ENCODE results near the gene MMEL1. TPM values are rescaled to one million over a fixed set of nuclear protein-coding genes. Genes with fewer than 3 reads are reported as not detected.

Gene MMEL1
- total and polyA plus RNA-seq, 4 experiments from 2014 or later = 0.67 to 8.1 (median 3.2) TPM

DNA sequence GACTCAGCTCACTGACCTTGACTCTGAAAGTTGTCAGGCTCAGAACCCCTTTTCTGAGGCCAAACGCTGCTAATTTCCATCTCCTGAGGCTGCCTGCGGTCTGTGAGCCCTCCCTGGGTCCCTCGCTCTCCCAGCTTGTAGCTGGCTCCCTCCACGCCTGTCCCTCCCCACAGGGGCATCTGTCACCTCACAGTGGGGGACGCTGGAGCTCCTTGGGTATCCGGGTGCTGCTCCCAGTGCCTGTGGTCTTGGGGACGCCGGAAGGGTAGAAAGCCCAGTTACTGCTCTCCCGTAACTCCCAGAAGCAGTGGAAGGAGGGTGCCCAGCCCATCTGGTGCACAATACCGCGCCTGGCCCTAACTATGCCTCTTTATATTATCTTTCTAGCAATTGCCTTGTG lies 13.0 kb upstream of the MMEL1 start:
- Histone ChIP-seq H3K9me3 (ENCODE audit: control insufficient read depth in 1 of 2, low read length in 2 of 2) (peaks cover 0 to 6% of the 10 kb centered on the region in 2 donors), H3K36me3 (ENCODE audit: insufficient read depth, low read length) (no peaks in the 10 kb centered on the region), H3K27ac (ENCODE audit: low read depth, low read length) (no peak overlapping the region), H3K27me3 (ENCODE audit: insufficient read depth, low read length) (peaks cover 1% of the 10 kb centered on the region), H3K4me1 (ENCODE audit: insufficient read depth, low read length) (peaks cover 16% of the 10 kb centered on the region), H3K4me3 (ENCODE audit: low read length in 2 of 2) (no peak overlapping the region)
- Mint-ChIP-seq H3K36me3 (peaks cover 5 to 10% of the 10 kb centered on the region in 2 donors), H3K27ac (peak overlapping the region in 2 of 7 donors; percentile 73 to 75), H3K9me3 (peaks cover 0 to 26% (median 17%) of the 10 kb centered on the region in 8 donors), H3K4me1 (peaks cover 2 to 16% (median 9%) of the 10 kb centered on the region in 4 donors), H3K4me3 (peak overlapping the region in 2 of 8 donors; percentile 20 to 40), H3K27me3 (peaks cover 0 to 2% of the 10 kb centered on the region in 2 donors)
- no peak for DNase-seq
- ChIA-PET CTCF (ENCODE audit: partially characterized antibody) (no interaction called here), POLR2A (ENCODE audit: partially characterized antibody) (interaction anchor here (1.3 to 1.7 kb wide), 2 partner anchors 60 to 89 kb away, joined by 5 read pairs; partner anchors contain the start of gene TNFRSF14)
- intact Hi-C loops (cut with micrococcal nuclease) = no loop called here

DNA sequence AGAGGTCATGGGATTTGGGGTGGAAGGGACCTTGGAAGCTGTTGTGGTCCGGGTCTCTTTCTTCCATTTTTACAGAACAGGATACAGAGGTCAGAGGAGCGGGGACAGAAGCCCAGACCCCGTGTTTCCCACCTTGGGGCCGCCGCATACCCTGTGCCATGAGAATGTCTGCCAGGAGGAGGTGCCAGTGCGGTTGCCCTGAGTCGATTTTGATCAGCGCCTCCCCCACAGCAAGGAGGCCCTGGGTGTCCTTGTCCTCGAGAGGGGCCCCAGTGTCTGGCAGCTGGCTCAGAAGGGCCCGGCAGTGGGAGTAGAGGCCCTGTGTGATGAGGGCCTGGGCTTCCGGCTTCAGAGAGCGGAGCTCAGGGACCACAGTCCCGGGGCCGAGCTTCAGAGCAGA lies 12.3 kb upstream of the MMEL1 start:
- intact Hi-C loops (cut with micrococcal nuclease) = no loop called here
- H3K9me3 ChIP-seq (ENCODE audit: control insufficient read depth in 1 of 2, low read length in 2 of 2) = peaks cover 0 to 6% of the 10 kb centered on the region in 2 donors
- H3K27me3 ChIP-seq (ENCODE audit: insufficient read depth, low read length) = no peaks in the 10 kb centered on the region
- DNase-seq = no peak
- ChIA-PET POLR2A (ENCODE audit: partially characterized antibody) (interaction anchor here (1.7 kb wide), 1 partner anchor 89 kb away, joined by 5 read pairs; the partner anchor contains the start of gene TNFRSF14), CTCF (ENCODE audit: partially characterized antibody) (no interaction called here)
- peaks cover 16% of the 10 kb centered on the region for H3K4me1 ChIP-seq (ENCODE audit: insufficient read depth, low read length)
- Mint-ChIP-seq H3K4me1 (peaks cover 2 to 16% (median 9%) of the 10 kb centered on the region in 4 donors), H3K9me3 (peaks cover 0 to 26% (median 17%) of the 10 kb centered on the region in 8 donors), H3K27me3 (no peaks in the 10 kb centered on the region), H3K4me3 (no peak overlapping the region), H3K36me3 (peaks cover 5 to 10% of the 10 kb centered on the region in 2 donors), H3K27ac (peak overlapping the region in 1 of 7 donors; percentile 16)
- no peaks in the 10 kb centered on the region for H3K36me3 ChIP-seq (ENCODE audit: insufficient read depth, low read length)
- H3K4me3 ChIP-seq (ENCODE audit: low read length in 2 of 2) = no peak overlapping the region
- no peak overlapping the region for H3K27ac ChIP-seq (ENCODE audit: low read depth, low read length)

- no peak for DNase-seq
- peaks cover 0 to 26% (median 17%) of the 10 kb centered on the region in 8 donors for H3K9me3 Mint-ChIP-seq
Observed at GRCh38 chr1:2644591-2645101, 11.8 kb upstream of the MMEL1 start.

DNA sequence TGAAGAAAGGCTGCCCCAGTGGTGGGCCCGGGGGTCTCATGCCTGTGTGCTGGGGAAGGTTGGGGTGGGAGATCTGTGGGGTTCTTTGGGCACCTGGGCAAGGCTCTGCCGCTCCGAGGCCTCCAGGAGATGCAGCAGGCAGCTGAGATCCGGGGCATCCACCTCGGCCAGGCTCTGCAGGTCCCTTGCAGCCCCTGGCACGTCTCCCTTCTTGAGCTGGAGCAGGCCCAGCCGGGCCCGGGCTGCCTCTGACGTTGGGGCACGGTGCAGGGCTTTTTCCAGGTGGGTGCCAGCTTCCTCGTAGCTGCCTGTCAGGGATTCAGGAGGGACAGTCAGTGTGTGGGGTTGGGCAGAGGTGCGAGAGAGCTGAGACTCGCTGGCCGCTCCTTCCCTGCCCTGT lies 11.4 kb upstream of the MMEL1 start:
- ChIA-PET CTCF (ENCODE audit: partially characterized antibody) (interaction anchor here (1.2 to 1.6 kb wide), 2 partner anchors 88 to 96 kb away, joined by 3 to 4 read pairs; partner anchors contain the start of gene TNFRSF14), POLR2A (ENCODE audit: partially characterized antibody) (interaction anchor here (1.1 to 2.4 kb wide), 3 partner anchors 88 to 253 kb away, joined by 4 to 11 read pairs (median 4); partner anchors contain the start of genes MORN1, RER1 and TNFRSF14)
- no peak overlapping the region for H3K4me3 ChIP-seq (ENCODE audit: low read length in 2 of 2)
- H3K4me1 ChIP-seq (ENCODE audit: insufficient read depth, low read length) = peaks cover 16% of the 10 kb centered on the region
- no peaks in the 10 kb centered on the region for H3K27me3 Mint-ChIP-seq
- H3K4me3 Mint-ChIP-seq = peak overlapping the region in 2 of 8 donors; percentile 74 to 77
- peak overlapping the region in 3 of 7 donors; percentile 36 to 78 (median 68) for H3K27ac Mint-ChIP-seq
- intact Hi-C loops (cut with micrococcal nuclease) = loop anchor here (5.0 kb wide), 1 partner anchor 512 kb away; no protein-coding TSS in a partner anchor
- no peak overlapping the region for H3K27ac ChIP-seq (ENCODE audit: low read depth, low read length)
- H3K9me3 Mint-ChIP-seq = peaks cover 0 to 26% (median 17%) of the 10 kb centered on the region in 8 donors
- peaks cover 0 to 6% of the 10 kb centered on the region in 2 donors for H3K9me3 ChIP-seq (ENCODE audit: control insufficient read depth in 1 of 2, low read length in 2 of 2)
- peaks cover 5 to 10% of the 10 kb centered on the region in 2 donors for H3K36me3 Mint-ChIP-seq
- peaks cover 2 to 16% (median 9%) of the 10 kb centered on the region in 4 donors for H3K4me1 Mint-ChIP-seq
- DNase-seq = no peak
- no peaks in the 10 kb centered on the region for H3K36me3 ChIP-seq (ENCODE audit: insufficient read depth, low read length)
- H3K27me3 ChIP-seq (ENCODE audit: insufficient read depth, low read length) = no peaks in the 10 kb centered on the region

More at GRCh38 chr1:2644591-2645101, 11.8 kb upstream of the MMEL1 start:
- Mint-ChIP-seq H3K4me3 (no peak overlapping the region), H3K4me1 (peaks cover 2 to 16% (median 9%) of the 10 kb centered on the region in 4 donors), H3K36me3 (peaks cover 5 to 10% of the 10 kb centered on the region in 2 donors), H3K27me3 (no peaks in the 10 kb centered on the region), H3K27ac (peak overlapping the region in 4 of 7 donors; percentile 16 to 68 (median 30))
- CTCF ChIA-PET (ENCODE audit: partially characterized antibody) = no interaction called here
- Histone ChIP-seq H3K4me3 (ENCODE audit: low read length in 2 of 2) (no peak overlapping the region), H3K27me3 (ENCODE audit: insufficient read depth, low read length) (no peaks in the 10 kb centered on the region), H3K9me3 (ENCODE audit: control insufficient read depth in 1 of 2, low read length in 2 of 2) (peaks cover 0 to 6% of the 10 kb centered on the region in 2 donors), H3K27ac (ENCODE audit: low read depth, low read length) (no peak overlapping the region), H3K36me3 (ENCODE audit: insufficient read depth, low read length) (no peaks in the 10 kb centered on the region), H3K4me1 (ENCODE audit: insufficient read depth, low read length) (peaks cover 16% of the 10 kb centered on the region)
- POLR2A ChIA-PET (ENCODE audit: partially characterized antibody) = interaction anchor here (1.1 to 2.4 kb wide), 3 partner anchors 88 to 253 kb away, joined by 4 to 11 read pairs (median 5); partner anchors contain the start of genes MORN1, RER1 and TNFRSF14
- intact Hi-C loops (cut with micrococcal nuclease) = loop anchor here (5.0 kb wide), 1 partner anchor 512 kb away; no protein-coding TSS in a partner anchor

DNA sequence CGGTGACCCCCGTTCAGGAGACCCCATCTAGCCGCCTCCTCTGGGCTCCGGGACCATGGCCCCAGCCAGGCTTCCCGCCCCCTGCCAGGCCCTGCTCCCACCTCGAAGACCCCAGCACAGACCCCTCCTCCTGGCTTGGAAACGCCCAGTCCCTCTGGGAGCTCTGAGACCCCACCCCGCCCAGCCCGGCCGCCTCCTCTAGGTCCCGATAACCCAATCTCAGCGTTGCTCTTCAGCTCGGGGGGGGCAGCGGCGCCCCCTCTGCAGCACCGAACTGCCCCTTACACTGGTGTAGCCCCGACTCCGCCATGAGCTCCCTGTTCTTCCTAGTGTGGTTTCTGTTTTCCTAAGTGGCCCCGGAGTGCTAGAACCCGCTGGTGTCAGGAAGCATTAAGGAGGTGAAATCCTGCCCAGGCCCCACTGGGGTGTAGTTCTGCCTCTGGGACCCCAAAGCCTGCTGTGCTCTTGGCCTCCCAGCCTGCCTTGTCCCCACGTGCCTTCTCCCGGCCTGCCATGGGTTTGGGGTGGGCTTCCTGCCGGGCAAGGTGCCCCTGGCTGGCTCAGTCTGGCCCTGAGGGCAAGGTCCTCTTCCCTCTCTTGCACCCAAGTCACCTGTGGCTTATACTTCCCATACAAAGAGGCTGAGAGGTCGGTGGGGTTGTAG lies 10.7 kb upstream of the MMEL1 start:
- H3K27me3 ChIP-seq (ENCODE audit: insufficient read depth, low read length) = no peaks in the 10 kb centered on the region
- intact Hi-C loops (cut with micrococcal nuclease) = loop anchor here (1.0 to 5.0 kb wide), 3 partner anchors 57 to 511 kb away; partner anchors contain the start of genes PEX10 and PRXL2B
- peaks cover 2 to 16% (median 9%) of the 10 kb centered on the region in 4 donors for H3K4me1 Mint-ChIP-seq
- H3K27ac ChIP-seq (ENCODE audit: low read depth, low read length) = peak overlapping the region; percentile 99
- no peaks in the 10 kb centered on the region for H3K36me3 ChIP-seq (ENCODE audit: insufficient read depth, low read length)
- H3K4me1 ChIP-seq (ENCODE audit: insufficient read depth, low read length) = peaks cover 16% of the 10 kb centered on the region
- DNase-seq = no peak
- H3K27ac Mint-ChIP-seq = peak overlapping the region; percentile 52 to 84 (median 78)
- CTCF ChIA-PET (ENCODE audit: partially characterized antibody) = interaction anchor here (1.2 to 1.6 kb wide), 2 partner anchors 87 to 95 kb away, joined by 3 to 4 read pairs; partner anchors contain the start of gene TNFRSF14
- peaks cover 5 to 10% of the 10 kb centered on the region in 2 donors for H3K36me3 Mint-ChIP-seq
- H3K9me3 ChIP-seq (ENCODE audit: control insufficient read depth in 1 of 2, low read length in 2 of 2) = peaks cover 0 to 4% of the 10 kb centered on the region in 2 donors
- POLR2A ChIA-PET (ENCODE audit: partially characterized antibody) = interaction anchor here (1.0 to 2.4 kb wide), 10 partner anchors 56 to 252 kb away, joined by 3 to 12 read pairs (median 5); partner anchors contain the start of genes MORN1, PANK4, RER1 and TNFRSF14
- peaks cover 0 to 25% (median 17%) of the 10 kb centered on the region in 8 donors for H3K9me3 Mint-ChIP-seq
- peak overlapping the region; percentile 58 to 78 (median 68) for H3K4me3 Mint-ChIP-seq
- H3K4me3 ChIP-seq (ENCODE audit: low read length in 2 of 2) = peak overlapping the region in 1 of 2 donors; percentile 83
- no peaks in the 10 kb centered on the region for H3K27me3 Mint-ChIP-seq

GRCh38 chr1:2642560-2643413 lies 10.0 kb upstream of the MMEL1 start:
- Histone ChIP-seq H3K4me1 (ENCODE audit: insufficient read depth, low read length) (peaks cover 16% of the 10 kb centered on the region), H3K36me3 (ENCODE audit: insufficient read depth, low read length) (no peaks in the 10 kb centered on the region), H3K4me3 (ENCODE audit: low read length in 2 of 2) (peak overlapping the region; percentile 69 to 83), H3K27me3 (ENCODE audit: insufficient read depth, low read length) (no peaks in the 10 kb centered on the region), H3K27ac (ENCODE audit: low read depth, low read length) (peak overlapping the region; percentile 99), H3K9me3 (ENCODE audit: control insufficient read depth in 1 of 2, low read length in 2 of 2) (no peaks in the 10 kb centered on the region)
- Mint-ChIP-seq H3K4me3 (peak overlapping the region; percentile 85 to 94 (median 88)), H3K9me3 (peaks cover 0 to 18% (median 11%) of the 10 kb centered on the region in 8 donors), H3K27me3 (no peaks in the 10 kb centered on the region), H3K36me3 (peaks cover 5 to 6% of the 10 kb centered on the region in 2 donors), H3K27ac (peak overlapping the region; percentile 85 to 99 (median 96)), H3K4me1 (peaks cover 2 to 21% (median 10%) of the 10 kb centered on the region in 4 donors)
- ChIA-PET POLR2A (ENCODE audit: partially characterized antibody) (interaction anchor here (1.0 to 2.4 kb wide), 9 partner anchors 55 to 119 kb away, joined by 3 to 12 read pairs (median 6); partner anchors contain the start of genes PANK4 and TNFRSF14), CTCF (ENCODE audit: partially characterized antibody) (interaction anchor here (1.2 to 1.6 kb wide), 2 partner anchors 86 to 94 kb away, joined by 3 to 4 read pairs; partner anchors contain the start of gene TNFRSF14)
- peak; percentile 95 to 96 (median 95) for DNase-seq
- intact Hi-C loops (cut with micrococcal nuclease) = loop anchor here (1.0 to 5.0 kb wide), 4 partner anchors 56 to 510 kb away; partner anchors contain the start of genes PEX10 and PRXL2B
